Liver (tissue), 3 donors: ENCODE results near the gene JMJD6.

Experiments
- HNF4A ChIP-seq, 2 donors: conservative IDR thresholded peaks; 2 replicates each; pipeline ENCODE4 v1.6.1; 2016; ENCODE audit warnings: antibody characterized with exemption in 2 of 2, mild to moderate bottlenecking in 2 of 2
- RAD21 ChIP-seq, 2 donors: IDR thresholded peaks; 2 replicates each; pipeline ENCODE4 v1.6.1; 2016; ENCODE audit warnings: antibody characterized with exemption in 2 of 2, mild to moderate bottlenecking in 2 of 2
- RXRA ChIP-seq, 2 donors: IDR thresholded peaks; 2 replicates each; pipeline ENCODE4 v1.6.1; 2017 to 2018; ENCODE audit warnings: antibody characterized with exemption in 2 of 2, mild to moderate bottlenecking in 1 of 2
- SP1 ChIP-seq: IDR thresholded peaks from 2 replicates; pipeline ENCODE4 v1.6.1; 2018; ENCODE audit warnings: antibody characterized with exemption, mild to moderate bottlenecking
- TAF1 ChIP-seq: conservative IDR thresholded peaks from 2 replicates; pipeline ENCODE4 v1.6.1; 2016; ENCODE audit warnings: antibody characterized with exemption, mild to moderate bottlenecking
- YY1 ChIP-seq: IDR thresholded peaks from 2 replicates; pipeline ENCODE4 v1.6.1; 2016; ENCODE audit warnings: antibody characterized with exemption, mild to moderate bottlenecking
- TF ChIP-seq, protein P1 (sequence below): fragments of 150-350 bp; IDR thresholded peaks from 2 replicates; pipeline ENCODE4 v1.5.1; 2017; ENCODE audit warnings: improper control_type of control experiment, low read depth, low read length; ENCODE audit not compliant: missing input control
- TF ChIP-seq, protein P2 (sequence below): IDR thresholded peaks from 2 replicates; pipeline ENCODE4 v1.6.1; 2016; ENCODE audit warnings: antibody characterized with exemption
- TF ChIP-seq, protein P3 (sequence below): IDR thresholded peaks from 2 replicates; pipeline ENCODE4 v1.6.1; 2016; ENCODE audit warnings: antibody characterized with exemption, mild to moderate bottlenecking
- TF ChIP-seq, protein P4 (sequence below): IDR thresholded peaks from 2 replicates; pipeline ENCODE4 v1.6.1; 2016; ENCODE audit warnings: antibody characterized with exemption
- TF ChIP-seq, protein P5 (sequence below): IDR thresholded peaks from 2 replicates; pipeline ENCODE4 v1.6.1; 2016; ENCODE audit warnings: antibody characterized with exemption
- donor health status: healthy.
- donor health status: healthy.

DNA sequence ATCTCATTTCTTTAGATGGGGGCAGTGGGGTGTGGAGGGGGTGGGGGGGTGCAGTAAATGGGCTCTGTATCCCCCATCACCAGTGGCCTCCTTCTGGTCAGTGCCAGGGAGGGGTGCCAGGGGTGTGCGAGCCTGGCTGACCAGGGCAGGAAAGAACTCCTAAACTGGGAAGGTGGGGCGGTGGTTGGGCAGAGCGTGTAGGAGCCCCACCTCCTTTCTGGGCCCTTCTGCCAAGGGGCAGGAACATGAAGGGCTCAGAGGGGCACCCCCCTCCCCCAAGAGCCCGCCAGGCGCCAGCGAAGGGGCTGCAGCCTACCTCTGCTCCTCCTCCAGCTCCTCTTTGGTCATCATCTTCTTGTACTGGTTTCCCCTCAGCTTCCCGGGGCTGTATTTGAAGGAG lies 41.6 kb downstream of the JMJD6 start:
- TF ChIP-seq, protein P1, sequence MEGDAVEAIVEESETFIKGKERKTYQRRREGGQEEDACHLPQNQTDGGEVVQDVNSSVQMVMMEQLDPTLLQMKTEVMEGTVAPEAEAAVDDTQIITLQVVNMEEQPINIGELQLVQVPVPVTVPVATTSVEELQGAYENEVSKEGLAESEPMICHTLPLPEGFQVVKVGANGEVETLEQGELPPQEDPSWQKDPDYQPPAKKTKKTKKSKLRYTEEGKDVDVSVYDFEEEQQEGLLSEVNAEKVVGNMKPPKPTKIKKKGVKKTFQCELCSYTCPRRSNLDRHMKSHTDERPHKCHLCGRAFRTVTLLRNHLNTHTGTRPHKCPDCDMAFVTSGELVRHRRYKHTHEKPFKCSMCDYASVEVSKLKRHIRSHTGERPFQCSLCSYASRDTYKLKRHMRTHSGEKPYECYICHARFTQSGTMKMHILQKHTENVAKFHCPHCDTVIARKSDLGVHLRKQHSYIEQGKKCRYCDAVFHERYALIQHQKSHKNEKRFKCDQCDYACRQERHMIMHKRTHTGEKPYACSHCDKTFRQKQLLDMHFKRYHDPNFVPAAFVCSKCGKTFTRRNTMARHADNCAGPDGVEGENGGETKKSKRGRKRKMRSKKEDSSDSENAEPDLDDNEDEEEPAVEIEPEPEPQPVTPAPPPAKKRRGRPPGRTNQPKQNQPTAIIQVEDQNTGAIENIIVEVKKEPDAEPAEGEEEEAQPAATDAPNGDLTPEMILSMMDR = no peak
- TF ChIP-seq, protein P2, sequence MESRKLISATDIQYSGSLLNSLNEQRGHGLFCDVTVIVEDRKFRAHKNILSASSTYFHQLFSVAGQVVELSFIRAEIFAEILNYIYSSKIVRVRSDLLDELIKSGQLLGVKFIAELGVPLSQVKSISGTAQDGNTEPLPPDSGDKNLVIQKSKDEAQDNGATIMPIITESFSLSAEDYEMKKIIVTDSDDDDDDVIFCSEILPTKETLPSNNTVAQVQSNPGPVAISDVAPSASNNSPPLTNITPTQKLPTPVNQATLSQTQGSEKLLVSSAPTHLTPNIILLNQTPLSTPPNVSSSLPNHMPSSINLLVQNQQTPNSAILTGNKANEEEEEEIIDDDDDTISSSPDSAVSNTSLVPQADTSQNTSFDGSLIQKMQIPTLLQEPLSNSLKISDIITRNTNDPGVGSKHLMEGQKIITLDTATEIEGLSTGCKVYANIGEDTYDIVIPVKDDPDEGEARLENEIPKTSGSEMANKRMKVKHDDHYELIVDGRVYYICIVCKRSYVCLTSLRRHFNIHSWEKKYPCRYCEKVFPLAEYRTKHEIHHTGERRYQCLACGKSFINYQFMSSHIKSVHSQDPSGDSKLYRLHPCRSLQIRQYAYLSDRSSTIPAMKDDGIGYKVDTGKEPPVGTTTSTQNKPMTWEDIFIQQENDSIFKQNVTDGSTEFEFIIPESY = no peak
- TF ChIP-seq, protein P3, sequence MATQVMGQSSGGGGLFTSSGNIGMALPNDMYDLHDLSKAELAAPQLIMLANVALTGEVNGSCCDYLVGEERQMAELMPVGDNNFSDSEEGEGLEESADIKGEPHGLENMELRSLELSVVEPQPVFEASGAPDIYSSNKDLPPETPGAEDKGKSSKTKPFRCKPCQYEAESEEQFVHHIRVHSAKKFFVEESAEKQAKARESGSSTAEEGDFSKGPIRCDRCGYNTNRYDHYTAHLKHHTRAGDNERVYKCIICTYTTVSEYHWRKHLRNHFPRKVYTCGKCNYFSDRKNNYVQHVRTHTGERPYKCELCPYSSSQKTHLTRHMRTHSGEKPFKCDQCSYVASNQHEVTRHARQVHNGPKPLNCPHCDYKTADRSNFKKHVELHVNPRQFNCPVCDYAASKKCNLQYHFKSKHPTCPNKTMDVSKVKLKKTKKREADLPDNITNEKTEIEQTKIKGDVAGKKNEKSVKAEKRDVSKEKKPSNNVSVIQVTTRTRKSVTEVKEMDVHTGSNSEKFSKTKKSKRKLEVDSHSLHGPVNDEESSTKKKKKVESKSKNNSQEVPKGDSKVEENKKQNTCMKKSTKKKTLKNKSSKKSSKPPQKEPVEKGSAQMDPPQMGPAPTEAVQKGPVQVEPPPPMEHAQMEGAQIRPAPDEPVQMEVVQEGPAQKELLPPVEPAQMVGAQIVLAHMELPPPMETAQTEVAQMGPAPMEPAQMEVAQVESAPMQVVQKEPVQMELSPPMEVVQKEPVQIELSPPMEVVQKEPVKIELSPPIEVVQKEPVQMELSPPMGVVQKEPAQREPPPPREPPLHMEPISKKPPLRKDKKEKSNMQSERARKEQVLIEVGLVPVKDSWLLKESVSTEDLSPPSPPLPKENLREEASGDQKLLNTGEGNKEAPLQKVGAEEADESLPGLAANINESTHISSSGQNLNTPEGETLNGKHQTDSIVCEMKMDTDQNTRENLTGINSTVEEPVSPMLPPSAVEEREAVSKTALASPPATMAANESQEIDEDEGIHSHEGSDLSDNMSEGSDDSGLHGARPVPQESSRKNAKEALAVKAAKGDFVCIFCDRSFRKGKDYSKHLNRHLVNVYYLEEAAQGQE = no peak
- TF ChIP-seq YY1 (no peak), SP1 (no peak), HNF4A (conservative IDR thresholded peaks at IDR 0.05) (no peak), RAD21 (IDR thresholded peaks at IDR 0.05) (no peak), TAF1 (no peak), RXRA (IDR thresholded peaks at IDR 0.05) (no peak)
- TF ChIP-seq, protein P4, sequence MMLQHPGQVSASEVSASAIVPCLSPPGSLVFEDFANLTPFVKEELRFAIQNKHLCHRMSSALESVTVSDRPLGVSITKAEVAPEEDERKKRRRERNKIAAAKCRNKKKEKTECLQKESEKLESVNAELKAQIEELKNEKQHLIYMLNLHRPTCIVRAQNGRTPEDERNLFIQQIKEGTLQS = no peak
- TF ChIP-seq, protein P5, sequence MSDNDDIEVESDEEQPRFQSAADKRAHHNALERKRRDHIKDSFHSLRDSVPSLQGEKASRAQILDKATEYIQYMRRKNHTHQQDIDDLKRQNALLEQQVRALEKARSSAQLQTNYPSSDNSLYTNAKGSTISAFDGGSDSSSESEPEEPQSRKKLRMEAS = no peak
